Measurements from ENCODE around the gene PHGDH. TPM values are rescaled to one million over a fixed set of nuclear protein-coding genes. Genes with fewer than 3 reads are reported as not detected.

PHGDH gene
- total RNA-seq, 2 experiments from 2014 or later, result 422 to 439 TPM

- Mint-ChIP-seq H3K36me3 (ENCODE audit: low read depth) (no peaks in the 10 kb centered on the region), H3K27me3 (ENCODE audit: low read depth) (peaks cover 2% of the 10 kb centered on the region), H3K27ac (no peak overlapping the region), H3K4me1 (ENCODE audit: low read depth) (peaks cover 2% of the 10 kb centered on the region), H3K4me3 (no peak overlapping the region), H3K9me3 (no peaks in the 10 kb centered on the region)
- intact Hi-C loops (cut with micrococcal nuclease), result no loop called here
- CTCF ChIA-PET, result interaction anchor here (1.0 kb wide), 1 partner anchor 29 kb away, joined by 3 read pairs; no protein-coding TSS in a partner anchor
- DNase-seq, result no peak
Observed at GRCh38 chr1:119772298-119772697, 60.6 kb downstream of the PHGDH start.

GRCh38 chr1:119773711-119774241 is 62.0 kb downstream of the PHGDH start:
- no peak for DNase-seq
- CTCF ChIA-PET, result interaction anchor here (1.9 kb wide), 1 partner anchor 29 kb away, joined by 4 read pairs; no protein-coding TSS in a partner anchor
- intact Hi-C loops (cut with micrococcal nuclease), result no loop called here
- no peak overlapping the region for H3K27ac Mint-ChIP-seq
- H3K4me1 Mint-ChIP-seq (ENCODE audit: low read depth), result no peaks in the 10 kb centered on the region
- no peaks in the 10 kb centered on the region for H3K36me3 Mint-ChIP-seq (ENCODE audit: low read depth)
- H3K4me3 Mint-ChIP-seq, result no peak overlapping the region
- no peaks in the 10 kb centered on the region for H3K9me3 Mint-ChIP-seq
- H3K27me3 Mint-ChIP-seq (ENCODE audit: low read depth), result no peaks in the 10 kb centered on the region

GRCh38 chr1:119774746-119775490 is 63.2 kb downstream of the PHGDH start:
- H3K9me3 Mint-ChIP-seq, result no peaks in the 10 kb centered on the region
- H3K4me1 Mint-ChIP-seq (ENCODE audit: low read depth), result no peaks in the 10 kb centered on the region
- DNase-seq, result no peak
- intact Hi-C loops (cut with micrococcal nuclease), result no loop called here
- H3K36me3 Mint-ChIP-seq (ENCODE audit: low read depth), result no peaks in the 10 kb centered on the region
- H3K27ac Mint-ChIP-seq, result no peak overlapping the region
- CTCF ChIA-PET, result interaction anchor here (1.9 kb wide), 1 partner anchor 30 kb away, joined by 4 read pairs; no protein-coding TSS in a partner anchor
- H3K4me3 Mint-ChIP-seq, result no peak overlapping the region
- H3K27me3 Mint-ChIP-seq (ENCODE audit: low read depth), result no peaks in the 10 kb centered on the region

GRCh38 chr1:119778359-119778758 is 66.6 kb downstream of the PHGDH start:
- no peak for DNase-seq
- H3K27me3 Mint-ChIP-seq (ENCODE audit: low read depth), result no peaks in the 10 kb centered on the region
- no peak overlapping the region for H3K27ac Mint-ChIP-seq
- intact Hi-C loops (cut with micrococcal nuclease), result no loop called here
- H3K4me1 Mint-ChIP-seq (ENCODE audit: low read depth), result peaks cover 2% of the 10 kb centered on the region
- no peaks in the 10 kb centered on the region for H3K9me3 Mint-ChIP-seq
- H3K36me3 Mint-ChIP-seq (ENCODE audit: low read depth), result no peaks in the 10 kb centered on the region
- H3K4me3 Mint-ChIP-seq, result no peak overlapping the region
- CTCF ChIA-PET, result no interaction called here

GRCh38 chr1:119778886-119779560 is 67.3 kb downstream of the PHGDH start:
- H3K4me1 Mint-ChIP-seq (ENCODE audit: low read depth), result peaks cover 2% of the 10 kb centered on the region
- no peaks in the 10 kb centered on the region for H3K36me3 Mint-ChIP-seq (ENCODE audit: low read depth)
- H3K4me3 Mint-ChIP-seq, result no peak overlapping the region
- no peak overlapping the region for H3K27ac Mint-ChIP-seq
- intact Hi-C loops (cut with micrococcal nuclease), result no loop called here
- no peak for DNase-seq
- no peaks in the 10 kb centered on the region for H3K27me3 Mint-ChIP-seq (ENCODE audit: low read depth)
- CTCF ChIA-PET, result interaction anchor here (1.2 kb wide), 1 partner anchor 30 kb away, joined by 3 read pairs; no protein-coding TSS in a partner anchor
- H3K9me3 Mint-ChIP-seq, result no peaks in the 10 kb centered on the region

GRCh38 chr1:119779869-119780356 is 68.2 kb downstream of the PHGDH start:
- peaks cover 2% of the 10 kb centered on the region for H3K4me1 Mint-ChIP-seq (ENCODE audit: low read depth)
- DNase-seq, result no peak
- intact Hi-C loops (cut with micrococcal nuclease), result no loop called here
- H3K9me3 Mint-ChIP-seq, result no peaks in the 10 kb centered on the region
- H3K27ac Mint-ChIP-seq, result no peak overlapping the region
- H3K36me3 Mint-ChIP-seq (ENCODE audit: low read depth), result no peaks in the 10 kb centered on the region
- no peak overlapping the region for H3K4me3 Mint-ChIP-seq
- CTCF ChIA-PET, result interaction anchor here (1.2 kb wide), 1 partner anchor 29 kb away, joined by 3 read pairs; no protein-coding TSS in a partner anchor
- no peaks in the 10 kb centered on the region for H3K27me3 Mint-ChIP-seq (ENCODE audit: low read depth)

GRCh38 chr1:119781434-119782210 is 69.9 kb downstream of the PHGDH start:
- no peak overlapping the region for H3K27ac Mint-ChIP-seq
- no peaks in the 10 kb centered on the region for H3K9me3 Mint-ChIP-seq
- peaks cover 9% of the 10 kb centered on the region for H3K4me1 Mint-ChIP-seq (ENCODE audit: low read depth)
- no peaks in the 10 kb centered on the region for H3K27me3 Mint-ChIP-seq (ENCODE audit: low read depth)
- intact Hi-C loops (cut with micrococcal nuclease), result no loop called here
- CTCF ChIA-PET, result no interaction called here
- no peak for DNase-seq
- H3K4me3 Mint-ChIP-seq, result no peak overlapping the region
- H3K36me3 Mint-ChIP-seq (ENCODE audit: low read depth), result no peaks in the 10 kb centered on the region

- Mint-ChIP-seq H3K9me3 (no peaks in the 10 kb centered on the region), H3K27me3 (ENCODE audit: low read depth) (no peaks in the 10 kb centered on the region), H3K27ac (no peak overlapping the region), H3K4me1 (ENCODE audit: low read depth) (peaks cover 9% of the 10 kb centered on the region), H3K4me3 (no peak overlapping the region), H3K36me3 (ENCODE audit: low read depth) (no peaks in the 10 kb centered on the region)
- DNase-seq, result no peak
- CTCF ChIA-PET, result interaction anchor here (1.0 kb wide), 1 partner anchor 26 kb away, joined by 3 read pairs; no protein-coding TSS in a partner anchor
- intact Hi-C loops (cut with micrococcal nuclease), result no loop called here
Observed at GRCh38 chr1:119782631-119783325, 71.0 kb downstream of the PHGDH start.

GRCh38 chr1:119783354-119784185 is 71.8 kb downstream of the PHGDH start:
- no peak overlapping the region for H3K4me3 Mint-ChIP-seq

GRCh38 chr1:119784191-119784781 is 72.6 kb downstream of the PHGDH start:
- CTCF ChIA-PET, result interaction anchor here (0.8 kb wide), 1 partner anchor 40 kb away, joined by 5 read pairs; no protein-coding TSS in a partner anchor
- no peak overlapping the region for H3K27ac Mint-ChIP-seq
- peaks cover 9% of the 10 kb centered on the region for H3K4me1 Mint-ChIP-seq (ENCODE audit: low read depth)
- H3K4me3 Mint-ChIP-seq, result no peak overlapping the region
- no peaks in the 10 kb centered on the region for H3K9me3 Mint-ChIP-seq
- intact Hi-C loops (cut with micrococcal nuclease), result no loop called here
- H3K27me3 Mint-ChIP-seq (ENCODE audit: low read depth), result no peaks in the 10 kb centered on the region
- no peaks in the 10 kb centered on the region for H3K36me3 Mint-ChIP-seq (ENCODE audit: low read depth)
- DNase-seq, result no peak

More at GRCh38 chr1:119783354-119784185, 71.8 kb downstream of the PHGDH start:
- no peak for DNase-seq
- Mint-ChIP-seq H3K27ac (no peak overlapping the region), H3K27me3 (ENCODE audit: low read depth) (no peaks in the 10 kb centered on the region), H3K4me1 (ENCODE audit: low read depth) (peaks cover 9% of the 10 kb centered on the region), H3K36me3 (ENCODE audit: low read depth) (no peaks in the 10 kb centered on the region), H3K9me3 (no peaks in the 10 kb centered on the region)
- CTCF ChIA-PET, result interaction anchor here (0.8 to 1.0 kb wide), 2 partner anchors 25 to 39 kb away, joined by 3 to 5 read pairs; no protein-coding TSS in a partner anchor
- intact Hi-C loops (cut with micrococcal nuclease), result no loop called here
